H9 (cell line): ENCODE measurements around the gene APCDD1. TPM values are rescaled to one million over a fixed set of nuclear protein-coding genes. Genes with fewer than 3 reads are reported as not detected.

ENCODE experiments used
- DNase-seq: peaks from one replicate; pipeline ENCODE4 v3.0.0-alpha.2; 2017
- H2AFZ ChIP-seq: one replicate; pipeline ENCODE4 v1.6.1; 2013; ENCODE audit warnings: mild to moderate bottlenecking, low read length, control low read depth, moderate library complexity
- H2AK5ac ChIP-seq: 2 replicates; pipeline ENCODE4 v1.6.1; 2013; ENCODE audit warnings: low read length, control low read depth, mixed read lengths; ENCODE audit not compliant: insufficient read length
- H2BK120ac ChIP-seq: one replicate; pipeline ENCODE4 v1.6.1; 2013; ENCODE audit warnings: low read depth, mild to moderate bottlenecking, low read length, control low read depth, inconsistent platforms; ENCODE audit not compliant: poor library complexity, severe bottlenecking
- H2BK12ac ChIP-seq: 2 replicates; pipeline ENCODE4 v1.6.1; 2013; ENCODE audit warnings: low read length, control low read depth, mixed read lengths, low read depth; ENCODE audit not compliant: insufficient read length
- H2BK15ac ChIP-seq: 2 replicates; pipeline ENCODE4 v1.6.1; 2013; ENCODE audit warnings: low read depth, low read length, control low read depth
- H2BK20ac ChIP-seq: one replicate; pipeline ENCODE4 v1.6.1; 2013; ENCODE audit warnings: low read depth, mild to moderate bottlenecking, low read length, control low read depth, inconsistent platforms; ENCODE audit not compliant: poor library complexity, severe bottlenecking
- H2BK5ac ChIP-seq: 2 replicates; pipeline ENCODE4 v1.6.1; 2013; ENCODE audit warnings: low read length, control low read depth, mixed read lengths; ENCODE audit not compliant: insufficient read length
- H3K14ac ChIP-seq: 2 replicates; pipeline ENCODE4 v1.6.1; 2013; ENCODE audit warnings: low read length, control low read depth; ENCODE audit not compliant: insufficient read depth
- H3K18ac ChIP-seq: 2 replicates; pipeline ENCODE4 v1.6.1; 2013; ENCODE audit warnings: low read depth, mild to moderate bottlenecking, mixed read lengths, low read length, control low read depth; ENCODE audit not compliant: insufficient read length
- H3K23ac ChIP-seq: 2 replicates; pipeline ENCODE4 v1.6.1; 2013; ENCODE audit warnings: low read length, control low read depth, mixed read lengths, low read depth; ENCODE audit not compliant: insufficient read length
- H3K23me2 ChIP-seq: 2 replicates; pipeline ENCODE4 v1.6.1; 2013; ENCODE audit warnings: low read depth, mild to moderate bottlenecking, mixed read lengths, low read length, control low read depth; ENCODE audit not compliant: insufficient read length, poor library complexity, severe bottlenecking
- H3K27ac ChIP-seq: 2 replicates; pipeline ENCODE4 v1.5.1; 2013; ENCODE audit warnings: low read length, control low read depth, mixed read lengths, low read depth; ENCODE audit not compliant: insufficient read length
- H3K27me3 ChIP-seq: 2 replicates; pipeline ENCODE4 v1.6.1; 2013; ENCODE audit warnings: low read length, control low read depth, inconsistent platforms; ENCODE audit not compliant: insufficient read depth
- H3K4ac ChIP-seq: 2 replicates; pipeline ENCODE4 v1.6.1; 2013; ENCODE audit warnings: low read depth, mild to moderate bottlenecking, control low read depth, inconsistent platforms, low read length, moderate library complexity
- H3K4me1 ChIP-seq: 2 replicates; pipeline ENCODE4 v1.6.1; 2013; ENCODE audit warnings: low read length, control low read depth, inconsistent platforms; ENCODE audit not compliant: insufficient read depth
- H3K4me2 ChIP-seq: 2 replicates; pipeline ENCODE4 v1.6.1; 2013; ENCODE audit warnings: low read length, control low read depth, mixed read lengths; ENCODE audit not compliant: insufficient read length, insufficient read depth
- H3K56ac ChIP-seq: 2 replicates; pipeline ENCODE4 v1.6.1; 2013; ENCODE audit warnings: low read depth, mild to moderate bottlenecking, mixed read lengths, low read length, control low read depth; ENCODE audit not compliant: insufficient read length
- H3K79me1 ChIP-seq: 2 replicates; pipeline ENCODE4 v1.6.1; 2013; ENCODE audit warnings: low read depth, mild to moderate bottlenecking, moderate library complexity, low read length, control low read depth, inconsistent platforms; ENCODE audit not compliant: insufficient read depth, poor library complexity, severe bottlenecking
- H3K79me2 ChIP-seq: 2 replicates; pipeline ENCODE4 v1.6.1; 2013; ENCODE audit warnings: low read length, control low read depth, inconsistent platforms; ENCODE audit not compliant: insufficient read depth
- H3K9ac ChIP-seq: 2 replicates; pipeline ENCODE4 v1.6.1; 2013; ENCODE audit warnings: low read length, control low read depth, mixed read lengths; ENCODE audit not compliant: insufficient read length; ENCODE audit errors: extremely low read depth
- H3K9me3 ChIP-seq: one replicate; pipeline ENCODE4 v1.6.1; 2013; ENCODE audit warnings: low read depth, low read length, inconsistent platforms; ENCODE audit not compliant: control insufficient read depth
- H3T11ph ChIP-seq: one replicate; pipeline ENCODE4 v1.6.1; 2013; ENCODE audit warnings: mild to moderate bottlenecking, low read length, control low read depth, inconsistent platforms
- H4K20me1 ChIP-seq: one replicate; pipeline ENCODE4 v1.6.1; 2013; ENCODE audit not compliant: control insufficient read depth, insufficient read length, insufficient read depth
- H4K5ac ChIP-seq: 2 replicates; pipeline ENCODE4 v1.6.1; 2013; ENCODE audit warnings: low read depth, mild to moderate bottlenecking, mixed read lengths, low read length, control low read depth; ENCODE audit not compliant: insufficient read length
- H4K8ac ChIP-seq: replicated peaks from 2 replicates; pipeline ENCODE4 v1.6.1; 2013; ENCODE audit warnings: low read length, control low read depth, mixed read lengths, low read depth; ENCODE audit not compliant: insufficient read length
- H4K91ac ChIP-seq: 2 replicates; pipeline ENCODE4 v1.6.1; 2013; ENCODE audit warnings: low read depth, mild to moderate bottlenecking, moderate library complexity, mixed read lengths, low read length, control low read depth; ENCODE audit not compliant: insufficient read length
- H3K27ac Mint-ChIP-seq, 3 experiments: 2 replicates in 2 of 3; 3 replicates in 1 of 3; pipeline ENCODE4 v1.8.0; 2020 to 2021; ENCODE audit warnings: mixed read lengths in 3 of 3, mild to moderate bottlenecking in 1 of 3, moderate library complexity in 1 of 3
- H3K27me3 Mint-ChIP-seq: 2 replicates; pipeline ENCODE4 v1.8.0; 2021; ENCODE audit warnings: low read depth, mild to moderate bottlenecking, moderate library complexity, mixed read lengths
- H3K36me3 Mint-ChIP-seq, 3 experiments: 2 replicates in 2 of 3; 3 replicates in 1 of 3; pipeline ENCODE4 v1.8.0; 2020 to 2021; ENCODE audit warnings: low read depth in 3 of 3, mixed read lengths in 3 of 3; ENCODE audit not compliant: insufficient read depth in 1 of 3
- H3K4me1 Mint-ChIP-seq, 2 experiments: 2 replicates each; pipeline ENCODE4 v1.8.0; 2020; ENCODE audit warnings: mixed read lengths in 2 of 2
- H3K4me3 Mint-ChIP-seq, 2 experiments: 2 replicates in 1 of 2; 3 replicates in 1 of 2; pipeline ENCODE4 v1.8.0; 2020 to 2021; ENCODE audit warnings: mild to moderate bottlenecking in 2 of 2, mixed read lengths in 2 of 2, moderate library complexity in 1 of 2
- H3K9me3 Mint-ChIP-seq, 2 experiments: 2 replicates in 1 of 2; 3 replicates in 1 of 2; pipeline ENCODE4 v1.8.0; 2020; ENCODE audit warnings: mild to moderate bottlenecking in 2 of 2, mixed read lengths in 2 of 2, moderate library complexity in 1 of 2
- WGBS: extraction: QIAGEN DNeasy Blood & Tissue Kit; methylation state at CpG from one replicate; pipeline ENCODE4 v1.1.7; 2013; ENCODE audit warnings: missing lambda C conversion rate, low lambda C conversion rate, mixed read lengths; ENCODE audit not compliant: insufficient read length; ENCODE audit errors: extremely low coverage; 5-methylcytosine and 5-hydroxymethylcytosine counted together
- total RNA-seq: library from RNA; stranded (reverse); gene quantifications from 2 replicates; pipeline ENCODE4 v1.2.1, GENCODE V29; 2021
- TF ChIP-seq, protein P1 (sequence below): fragments of 200-600 bp; sonication (generic); conservative IDR thresholded peaks from 3 replicates; pipeline ENCODE4 v1.8.0; 2021; ENCODE audit warnings: antibody characterized with exemption, mild to moderate bottlenecking

APCDD1 gene
- total RNA-seq, 1 experiment from 2014 or later: 1.8 TPM

DNA sequence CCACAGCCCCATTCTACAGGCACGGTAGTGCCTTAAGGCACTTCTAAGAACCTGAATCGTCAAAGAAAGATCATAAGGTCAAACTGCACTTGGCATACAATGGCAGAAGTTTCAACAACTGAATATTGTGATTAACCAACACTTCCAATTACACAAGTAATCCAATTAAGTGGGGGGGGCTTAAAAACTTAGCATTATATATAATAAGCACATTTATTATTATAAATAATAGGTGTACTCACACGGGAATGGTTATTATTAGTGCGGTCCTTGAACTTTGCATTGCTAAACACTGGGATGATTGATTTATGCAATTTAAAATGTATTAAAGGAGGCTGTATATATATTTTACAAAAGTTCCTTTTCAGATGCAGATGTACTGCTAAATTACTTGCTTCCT lies 7.6 kb downstream of the APCDD1 start:
- no peak overlapping the region for H2BK5ac ChIP-seq
- H3K79me1 ChIP-seq: no peaks in the 10 kb centered on the region
- peaks cover 0 to 4% (median 0%) of the 10 kb centered on the region in 3 experiments; a peak in 3 of 7 replicates for H3K36me3 Mint-ChIP-seq
- no peak overlapping the region for H4K5ac ChIP-seq
- H3K27me3 ChIP-seq: no peaks in the 10 kb centered on the region; the same call in 1 of the 2 replicates
- DNase-seq: no peak
- TF ChIP-seq, protein P1, sequence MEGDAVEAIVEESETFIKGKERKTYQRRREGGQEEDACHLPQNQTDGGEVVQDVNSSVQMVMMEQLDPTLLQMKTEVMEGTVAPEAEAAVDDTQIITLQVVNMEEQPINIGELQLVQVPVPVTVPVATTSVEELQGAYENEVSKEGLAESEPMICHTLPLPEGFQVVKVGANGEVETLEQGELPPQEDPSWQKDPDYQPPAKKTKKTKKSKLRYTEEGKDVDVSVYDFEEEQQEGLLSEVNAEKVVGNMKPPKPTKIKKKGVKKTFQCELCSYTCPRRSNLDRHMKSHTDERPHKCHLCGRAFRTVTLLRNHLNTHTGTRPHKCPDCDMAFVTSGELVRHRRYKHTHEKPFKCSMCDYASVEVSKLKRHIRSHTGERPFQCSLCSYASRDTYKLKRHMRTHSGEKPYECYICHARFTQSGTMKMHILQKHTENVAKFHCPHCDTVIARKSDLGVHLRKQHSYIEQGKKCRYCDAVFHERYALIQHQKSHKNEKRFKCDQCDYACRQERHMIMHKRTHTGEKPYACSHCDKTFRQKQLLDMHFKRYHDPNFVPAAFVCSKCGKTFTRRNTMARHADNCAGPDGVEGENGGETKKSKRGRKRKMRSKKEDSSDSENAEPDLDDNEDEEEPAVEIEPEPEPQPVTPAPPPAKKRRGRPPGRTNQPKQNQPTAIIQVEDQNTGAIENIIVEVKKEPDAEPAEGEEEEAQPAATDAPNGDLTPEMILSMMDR: no peak
- no peaks in the 10 kb centered on the region for H3K9me3 ChIP-seq
- H3T11ph ChIP-seq: no peak overlapping the region
- H3K9me3 Mint-ChIP-seq: no peaks in the 10 kb centered on the region; a peak in 2 of 5 replicates
- no peaks in the 10 kb centered on the region for H4K20me1 ChIP-seq
- H3K4ac ChIP-seq: no peak overlapping the region
- no peak overlapping the region for H3K56ac ChIP-seq
- no peak overlapping the region for H4K8ac ChIP-seq
- peaks cover 4 to 7% of the 10 kb centered on the region in 2 experiments for H3K4me1 Mint-ChIP-seq
- no peaks in the 10 kb centered on the region for H3K4me1 ChIP-seq
- no peaks in the 10 kb centered on the region for H3K23me2 ChIP-seq
- H2AK5ac ChIP-seq: no peak overlapping the region
- no peak overlapping the region for H3K14ac ChIP-seq
- no peak overlapping the region for H2BK120ac ChIP-seq
- no peak overlapping the region for H3K23ac ChIP-seq
- H4K91ac ChIP-seq: no peak overlapping the region
- no peak overlapping the region for H3K9ac ChIP-seq
- H2BK12ac ChIP-seq: no peak overlapping the region
- WGBS: no CpG with 5 or more reads among the region's 4 CpGs
- no peak overlapping the region for H2BK20ac ChIP-seq
- H3K4me3 Mint-ChIP-seq: no peak overlapping the region
- peaks cover 46% of the 10 kb centered on the region for H3K27me3 Mint-ChIP-seq
- H2BK15ac ChIP-seq: no peak overlapping the region
- no peak overlapping the region for H3K4me2 ChIP-seq
- no peak overlapping the region for H2AFZ ChIP-seq
- no peak overlapping the region for H3K27ac ChIP-seq
- H3K18ac ChIP-seq: no peak overlapping the region
- no peaks in the 10 kb centered on the region for H3K79me2 ChIP-seq
- no peak overlapping the region for H3K27ac Mint-ChIP-seq
